ENCODE results near the gene EFTUD2.
"Not testable (repeated sequence)": the region's sequence is repeated elsewhere in the genome, so short reads cannot be mapped to it uniquely, and the experiment has no call there.

Gene EFTUD2

GRCh38 chr17:44808656-44809388, 90.4 kb downstream of the EFTUD2 start:
- not testable (repeated sequence) for DNase-seq (ENCODE audit: low read depth in 2 of 2)

GRCh38 chr17:44808156-44808555, 91.1 kb downstream of the EFTUD2 start:
- DNase-seq (ENCODE audit: low read depth in 2 of 2) = no peak

DNA sequence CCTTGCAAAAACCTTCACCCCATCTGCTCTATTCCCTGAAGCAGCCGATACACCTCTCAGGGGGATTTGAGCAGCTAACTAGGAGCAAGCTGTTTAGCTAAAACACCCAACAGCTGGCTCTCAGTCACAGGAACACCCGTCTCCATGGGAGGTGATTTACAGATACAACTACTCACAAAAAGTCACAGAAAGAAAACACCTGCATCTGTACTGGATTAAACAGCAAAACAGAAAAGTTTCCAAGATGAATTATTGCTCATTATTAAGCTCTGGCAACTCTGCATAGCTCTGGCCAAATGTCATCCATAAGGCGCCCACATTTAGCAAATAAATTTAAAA, 91.5 kb downstream of the EFTUD2 start:
- no peak for DNase-seq (ENCODE audit: low read depth in 2 of 2)

DNA sequence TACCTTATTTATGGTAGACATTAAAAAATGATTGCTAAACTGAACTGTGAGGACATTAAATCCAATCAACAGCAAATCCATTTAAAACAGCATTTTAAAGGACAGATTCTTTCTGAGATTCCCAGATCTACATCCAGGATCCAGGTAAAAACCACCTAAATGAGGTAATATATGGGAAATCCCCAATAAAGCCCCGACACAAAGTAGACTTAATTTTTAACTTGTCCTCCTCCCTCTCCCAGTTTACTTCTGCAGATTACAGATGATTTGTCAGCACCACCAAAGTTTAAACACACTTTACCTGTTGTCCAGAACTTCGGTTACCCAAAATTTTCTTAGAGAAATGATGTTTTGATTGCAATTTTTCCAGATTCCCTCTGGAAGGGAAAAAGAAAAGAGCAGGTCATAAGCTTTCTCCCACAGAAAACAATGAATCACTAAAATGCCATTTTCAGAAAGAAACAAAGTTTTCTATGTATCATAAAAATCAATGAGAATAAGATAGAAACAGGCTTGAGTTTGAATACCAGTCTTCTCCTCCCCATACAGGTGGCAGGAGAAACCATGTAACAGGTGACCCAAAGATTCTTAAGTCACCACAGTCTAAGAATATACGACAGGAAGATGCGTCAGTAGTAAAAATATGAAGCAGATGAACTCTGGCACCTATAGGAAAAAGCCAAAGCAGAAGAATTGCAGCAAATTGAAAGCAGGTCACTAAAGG, 92.0 kb downstream of the EFTUD2 start:
- no peak for DNase-seq (ENCODE audit: low read depth in 2 of 2)

- no peak for DNase-seq (ENCODE audit: low read depth in 2 of 2)
Measured at GRCh38 chr17:44804302-44805089, 94.7 kb downstream of the EFTUD2 start.

GRCh38 chr17:44801880-44802279, 97.4 kb downstream of the EFTUD2 start:
- DNase-seq (ENCODE audit: low read depth in 2 of 2) = no peak

Data from stimulated activated CD4-positive, alpha-beta T cell treated with anti-CD3 and anti-CD28 coated beads, Interleukin-12 subunit alpha, Interleukin-12 subunit beta, amount 100 ng/mL, for 24 hours (primary cell).